Progenitor cell of endocrine pancreas (in vitro differentiated cells): ENCODE data around the gene DEK. TPM values are rescaled to one million over a fixed set of nuclear protein-coding genes. Genes with fewer than 3 reads are reported as not detected.

Experiments used
- DNase-seq: peaks from one replicate; pipeline ENCODE4 v3.0.0; 2021; ENCODE audit warnings: low spot score; ENCODE audit not compliant: unreplicated experiment
- H3K27ac Mint-ChIP-seq: 2 replicates; pipeline ENCODE4 v1.8.0; 2021; ENCODE audit warnings: mild to moderate bottlenecking, moderate library complexity, mixed read lengths
- H3K27me3 Mint-ChIP-seq: 2 replicates; pipeline ENCODE4 v1.8.0; 2021; ENCODE audit warnings: mixed read lengths
- H3K36me3 Mint-ChIP-seq: 2 replicates; pipeline ENCODE4 v1.8.0; 2022; ENCODE audit warnings: mixed read lengths; ENCODE audit not compliant: insufficient read depth
- H3K4me1 Mint-ChIP-seq: 2 replicates; pipeline ENCODE4 v1.8.0; 2021; ENCODE audit warnings: low read depth, mixed read lengths
- H3K4me3 Mint-ChIP-seq: 2 replicates; pipeline ENCODE4 v1.8.0; 2021; ENCODE audit warnings: low read depth, mild to moderate bottlenecking, moderate library complexity, mixed read lengths
- H3K9me3 Mint-ChIP-seq: 2 replicates; pipeline ENCODE4 v1.8.0; 2021; ENCODE audit warnings: low read depth, mixed read lengths
- CTCF ChIP-seq: fragments of 200-600 bp; sonication (generic); IDR thresholded peaks from one replicate; pipeline ENCODE4 v1.5.0; 2021; ENCODE audit warnings: antibody characterized with exemption, mild to moderate bottlenecking; ENCODE audit not compliant: unreplicated experiment
- total RNA-seq: library from RNA; stranded (reverse); gene quantifications from 2 replicates; pipeline ENCODE4 v1.2.1, GENCODE V29; 2021

DEK gene
- total RNA-seq, 1 donor from 2014 or later, result 120 TPM

- Mint-ChIP-seq H3K36me3 (no peaks in the 10 kb centered on the region), H3K27ac (no peak overlapping the region)
- no peak for TF ChIP-seq CTCF
Measured at GRCh38 chr6:18281564-18281963, 17.2 kb upstream of the DEK start.

GRCh38 chr6:18280084-18280483 lies 15.8 kb upstream of the DEK start:
- Mint-ChIP-seq H3K36me3 (no peaks in the 10 kb centered on the region), H3K9me3 (no peaks in the 10 kb centered on the region), H3K4me3 (no peak overlapping the region), H3K27me3 (peaks cover 55% of the 10 kb centered on the region), H3K27ac (no peak overlapping the region), H3K4me1 (peaks cover 8% of the 10 kb centered on the region)
- DNase-seq, result no peak
- TF ChIP-seq CTCF, result no peak

More at GRCh38 chr6:18281564-18281963, 17.2 kb upstream of the DEK start:
- no peaks in the 10 kb centered on the region for H3K9me3 Mint-ChIP-seq
- DNase-seq, result no peak
- H3K4me1 Mint-ChIP-seq, result peaks cover 8% of the 10 kb centered on the region
- no peak overlapping the region for H3K4me3 Mint-ChIP-seq
- peaks cover 42% of the 10 kb centered on the region for H3K27me3 Mint-ChIP-seq

GRCh38 chr6:18279422-18279821 lies 15.1 kb upstream of the DEK start:
- Mint-ChIP-seq H3K36me3 (no peaks in the 10 kb centered on the region), H3K4me1 (peaks cover 8% of the 10 kb centered on the region), H3K27ac (no peak overlapping the region), H3K27me3 (peaks cover 58% of the 10 kb centered on the region), H3K9me3 (no peaks in the 10 kb centered on the region), H3K4me3 (no peak overlapping the region)
- TF ChIP-seq CTCF, result no peak
- DNase-seq, result no peak

GRCh38 chr6:18277237-18278006 lies 13.1 kb upstream of the DEK start:
- Mint-ChIP-seq H3K9me3 (no peaks in the 10 kb centered on the region), H3K4me1 (peaks cover 8% of the 10 kb centered on the region), H3K27me3 (peaks cover 61% of the 10 kb centered on the region), H3K27ac (peak overlapping the region; percentile 63), H3K4me3 (peak overlapping the region; percentile 71), H3K36me3 (no peaks in the 10 kb centered on the region)
- TF ChIP-seq CTCF, result no peak
- peak; percentile 17 for DNase-seq

- peak overlapping the region; percentile 71 for H3K4me3 Mint-ChIP-seq
- TF ChIP-seq CTCF, result no peak
- H3K4me1 Mint-ChIP-seq, result peaks cover 8% of the 10 kb centered on the region
- H3K9me3 Mint-ChIP-seq, result no peaks in the 10 kb centered on the region
- H3K27ac Mint-ChIP-seq, result no peak overlapping the region
- no peaks in the 10 kb centered on the region for H3K36me3 Mint-ChIP-seq
- H3K27me3 Mint-ChIP-seq, result peaks cover 61% of the 10 kb centered on the region
- DNase-seq, result no peak
Measured at GRCh38 chr6:18276610-18277236, 12.4 kb upstream of the DEK start.
